Ishikawa (cell line): ENCODE measurements around the gene LDLRAD2.

Experiments
- CREB1 ChIP-seq: IDR thresholded peaks from 2 replicates; pipeline ENCODE4 v1.6.1; 2012; ENCODE audit warnings: low read depth
- EGR1 ChIP-seq: IDR thresholded peaks from 2 replicates; pipeline ENCODE4 v1.6.1; 2012
- EP300 ChIP-seq: IDR thresholded peaks from 2 replicates; pipeline ENCODE4 v1.6.1; 2012; ENCODE audit warnings: borderline replicate concordance
- RAD21 ChIP-seq: IDR thresholded peaks from 2 replicates; pipeline ENCODE4 v1.6.1; 2012; ENCODE audit warnings: low read depth
- TAF1 ChIP-seq: IDR thresholded peaks from 2 replicates; pipeline ENCODE4 v1.6.1; 2012; ENCODE audit warnings: low read depth, mild to moderate bottlenecking
- ZBTB7A ChIP-seq: IDR thresholded peaks from 2 replicates; pipeline ENCODE4 v1.6.1; 2012; ENCODE audit warnings: low read depth
- TF ChIP-seq, protein P1 (sequence below): IDR thresholded peaks from 2 replicates; pipeline ENCODE4 v1.6.1; 2012; ENCODE audit warnings: low read depth, mild to moderate bottlenecking
- TF ChIP-seq, protein P2 (sequence below): IDR thresholded peaks from 2 replicates; pipeline ENCODE4 v1.6.1; 2012
- TF ChIP-seq, protein P3 (sequence below): IDR thresholded peaks from 2 replicates; pipeline ENCODE4 v1.6.1; 2012

DNA sequence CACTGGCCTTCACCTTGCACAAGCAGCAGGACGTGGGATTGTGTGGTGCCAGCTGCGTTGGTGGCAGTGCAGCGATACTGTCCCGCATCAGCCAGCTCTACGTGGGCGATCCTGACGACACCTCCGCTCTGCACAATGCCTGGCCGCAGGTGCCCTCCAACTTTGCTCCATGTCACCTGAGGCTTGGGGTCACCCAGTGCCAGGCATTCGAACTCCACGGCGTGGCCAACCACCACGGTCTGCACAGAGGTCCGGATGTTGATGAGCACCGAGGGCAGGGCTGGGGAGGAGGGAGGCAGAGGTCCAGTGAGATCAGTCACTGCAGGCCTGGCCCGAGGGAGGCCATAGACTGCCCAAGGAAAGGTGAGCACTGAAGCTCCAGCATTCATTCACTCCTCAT lies 22.6 kb downstream of the LDLRAD2 start:
- TF ChIP-seq EGR1, result no peak
- no peak for TF ChIP-seq TAF1
- TF ChIP-seq, protein P1, sequence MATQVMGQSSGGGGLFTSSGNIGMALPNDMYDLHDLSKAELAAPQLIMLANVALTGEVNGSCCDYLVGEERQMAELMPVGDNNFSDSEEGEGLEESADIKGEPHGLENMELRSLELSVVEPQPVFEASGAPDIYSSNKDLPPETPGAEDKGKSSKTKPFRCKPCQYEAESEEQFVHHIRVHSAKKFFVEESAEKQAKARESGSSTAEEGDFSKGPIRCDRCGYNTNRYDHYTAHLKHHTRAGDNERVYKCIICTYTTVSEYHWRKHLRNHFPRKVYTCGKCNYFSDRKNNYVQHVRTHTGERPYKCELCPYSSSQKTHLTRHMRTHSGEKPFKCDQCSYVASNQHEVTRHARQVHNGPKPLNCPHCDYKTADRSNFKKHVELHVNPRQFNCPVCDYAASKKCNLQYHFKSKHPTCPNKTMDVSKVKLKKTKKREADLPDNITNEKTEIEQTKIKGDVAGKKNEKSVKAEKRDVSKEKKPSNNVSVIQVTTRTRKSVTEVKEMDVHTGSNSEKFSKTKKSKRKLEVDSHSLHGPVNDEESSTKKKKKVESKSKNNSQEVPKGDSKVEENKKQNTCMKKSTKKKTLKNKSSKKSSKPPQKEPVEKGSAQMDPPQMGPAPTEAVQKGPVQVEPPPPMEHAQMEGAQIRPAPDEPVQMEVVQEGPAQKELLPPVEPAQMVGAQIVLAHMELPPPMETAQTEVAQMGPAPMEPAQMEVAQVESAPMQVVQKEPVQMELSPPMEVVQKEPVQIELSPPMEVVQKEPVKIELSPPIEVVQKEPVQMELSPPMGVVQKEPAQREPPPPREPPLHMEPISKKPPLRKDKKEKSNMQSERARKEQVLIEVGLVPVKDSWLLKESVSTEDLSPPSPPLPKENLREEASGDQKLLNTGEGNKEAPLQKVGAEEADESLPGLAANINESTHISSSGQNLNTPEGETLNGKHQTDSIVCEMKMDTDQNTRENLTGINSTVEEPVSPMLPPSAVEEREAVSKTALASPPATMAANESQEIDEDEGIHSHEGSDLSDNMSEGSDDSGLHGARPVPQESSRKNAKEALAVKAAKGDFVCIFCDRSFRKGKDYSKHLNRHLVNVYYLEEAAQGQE, result no peak
- TF ChIP-seq, protein P2, sequence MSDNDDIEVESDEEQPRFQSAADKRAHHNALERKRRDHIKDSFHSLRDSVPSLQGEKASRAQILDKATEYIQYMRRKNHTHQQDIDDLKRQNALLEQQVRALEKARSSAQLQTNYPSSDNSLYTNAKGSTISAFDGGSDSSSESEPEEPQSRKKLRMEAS, result no peak
- no peak for TF ChIP-seq CREB1
- TF ChIP-seq, protein P3, sequence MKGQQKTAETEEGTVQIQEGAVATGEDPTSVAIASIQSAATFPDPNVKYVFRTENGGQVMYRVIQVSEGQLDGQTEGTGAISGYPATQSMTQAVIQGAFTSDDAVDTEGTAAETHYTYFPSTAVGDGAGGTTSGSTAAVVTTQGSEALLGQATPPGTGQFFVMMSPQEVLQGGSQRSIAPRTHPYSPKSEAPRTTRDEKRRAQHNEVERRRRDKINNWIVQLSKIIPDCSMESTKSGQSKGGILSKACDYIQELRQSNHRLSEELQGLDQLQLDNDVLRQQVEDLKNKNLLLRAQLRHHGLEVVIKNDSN, result no peak
- TF ChIP-seq ZBTB7A, result no peak
- TF ChIP-seq EP300, result no peak
- no peak for TF ChIP-seq RAD21
